Breast epithelium (tissue), 3 donors: Measurements from ENCODE around the gene ZNF263.

Experiments used
- CTCF ChIP-seq, 3 donors: fragments of 450-650 bp; IDR thresholded peaks; one replicate each; pipeline ENCODE4 v1.5.1; 2016 to 2017; ENCODE audit warnings: antibody characterized with exemption in 3 of 3, mild to moderate bottlenecking in 3 of 3, moderate library complexity in 3 of 3
- POLR2AphosphoS5 ChIP-seq, 3 donors: sonication (generic); formaldehyde crosslinking; IDR thresholded peaks; one replicate each; pipeline ENCODE4 v1.6.1; 2017; ENCODE audit warnings: antibody characterized with exemption in 3 of 3

- TF ChIP-seq CTCF (IDR thresholded peaks at IDR 0.05) (no peak), POLR2AphosphoS5 (IDR thresholded peaks at IDR 0.05) (no peak)
Measured at GRCh38 chr16:3256146-3256865, 27.0 kb upstream of the ZNF263 start, which contains the start of gene MEFV.
